ENCODE data around the gene LIN54. TPM values are rescaled to one million over a fixed set of nuclear protein-coding genes. Genes with fewer than 3 reads are reported as not detected.

The LIN54 gene
- total RNA-seq, 1 donor from 2014 or later, result 14.7 TPM

DNA sequence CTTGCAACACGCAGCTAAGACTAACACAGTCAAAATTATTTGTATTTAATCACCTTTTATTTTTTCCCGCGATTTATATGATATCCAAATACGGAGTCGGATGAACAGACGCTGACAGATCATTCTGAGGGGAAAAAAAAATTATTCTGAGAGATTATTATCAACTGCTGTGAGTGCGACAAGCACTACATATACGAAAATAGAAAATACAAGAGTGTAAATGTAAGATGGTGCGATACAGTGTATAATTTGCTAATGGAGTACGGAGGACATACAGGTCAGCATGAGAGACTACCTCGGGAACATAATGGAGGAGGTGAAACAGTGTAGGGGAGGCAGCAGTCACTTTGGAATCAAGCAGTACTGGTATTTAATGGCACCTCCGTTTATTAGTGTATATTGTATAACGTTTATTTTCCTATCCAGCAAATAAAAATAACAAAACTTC lies 2.8 kb upstream of the LIN54 start:
- intact Hi-C loops (cut with DNase I), result no loop called here
- no peaks in the 10 kb centered on the region for H3K9me3 ChIP-seq

DNA sequence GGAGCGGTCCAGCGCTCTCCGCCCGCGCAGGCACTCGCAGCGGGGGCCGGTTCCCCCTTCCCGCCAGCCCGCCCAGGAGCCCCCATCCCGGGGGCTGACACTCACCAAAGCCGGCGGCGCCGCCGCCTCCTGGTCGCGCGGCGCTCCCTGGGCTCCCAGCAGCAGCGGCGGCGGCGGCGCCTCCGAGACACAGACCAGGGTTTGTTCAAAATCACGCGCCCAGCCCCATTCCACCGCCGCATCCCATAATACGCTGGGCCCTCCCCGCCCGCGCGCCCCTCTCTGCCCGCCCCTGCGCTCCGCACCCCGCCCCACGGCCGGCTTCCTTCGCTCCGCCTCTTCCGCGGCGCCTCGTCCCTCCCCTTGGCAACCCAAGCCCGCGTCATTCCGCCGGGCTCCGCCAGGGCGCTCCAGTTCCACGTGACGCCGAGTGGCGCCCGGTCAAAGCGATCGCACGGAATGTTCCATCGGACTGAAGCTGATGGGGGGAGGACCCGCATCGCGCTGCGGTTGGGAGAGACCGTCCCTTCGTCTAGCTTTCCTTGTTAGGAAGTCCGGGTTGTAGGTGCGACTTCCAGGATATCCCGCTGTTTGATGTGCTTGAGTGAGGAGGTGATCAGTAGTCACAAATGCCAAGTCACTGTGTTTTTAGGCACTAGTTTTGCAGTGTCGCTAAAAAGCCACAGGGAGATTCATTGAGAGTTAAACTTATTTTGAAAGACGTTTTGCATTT lies 2.2 kb upstream of the LIN54 start:
- DNase-seq (peak; percentile 97), ATAC-seq (peak; percentile 98 to 99)
- Histone ChIP-seq H3K27ac (peak overlapping the region; percentile 77), H3K9me3 (no peaks in the 10 kb centered on the region), H3K4me1 (peaks cover 28% of the 10 kb centered on the region), H3K36me3 (no peaks in the 10 kb centered on the region), H3K27me3 (ENCODE audit: low read depth) (no peaks in the 10 kb centered on the region), H3K4me3 (peak overlapping the region; percentile 90)
- intact Hi-C loops (cut with DNase I), result no loop called here
- TF ChIP-seq CTCF (IDR thresholded peaks at IDR 0.05), result peak; percentile 70

More for the DNA sequence above, 2.8 kb upstream of the LIN54 start:
- Histone ChIP-seq H3K36me3 (no peaks in the 10 kb centered on the region), H3K4me1 (peaks cover 28% of the 10 kb centered on the region), H3K27me3 (ENCODE audit: low read depth) (no peaks in the 10 kb centered on the region), H3K4me3 (peak overlapping the region; percentile 90), H3K27ac (peak overlapping the region; percentile 77)
- no peak for TF ChIP-seq CTCF (IDR thresholded peaks at IDR 0.05)
- ATAC-seq, result no peak
- no peak for DNase-seq

- H3K27ac ChIP-seq, result peak overlapping the region; percentile 77
- DNase-seq, result peak; percentile 66
- H3K9me3 ChIP-seq, result no peaks in the 10 kb centered on the region
- peak; percentile 11 to 16 for ATAC-seq
- H3K4me1 ChIP-seq, result peaks cover 28% of the 10 kb centered on the region
- H3K4me3 ChIP-seq, result peak overlapping the region; percentile 90
- intact Hi-C loops (cut with DNase I), result no loop called here
- H3K36me3 ChIP-seq, result no peaks in the 10 kb centered on the region
- no peak for TF ChIP-seq CTCF (IDR thresholded peaks at IDR 0.05)
- H3K27me3 ChIP-seq (ENCODE audit: low read depth), result no peaks in the 10 kb centered on the region
Measured at GRCh38 chr4:83012200-83012686, 1.6 kb upstream of the LIN54 start.

GRCh38 chr4:83011689-83012199 lies 1.1 kb upstream of the LIN54 start:
- H3K36me3 ChIP-seq, result no peaks in the 10 kb centered on the region
- intact Hi-C loops (cut with DNase I), result no loop called here
- DNase-seq, result no peak
- TF ChIP-seq CTCF (IDR thresholded peaks at IDR 0.05), result no peak
- no peak for ATAC-seq
- H3K9me3 ChIP-seq, result no peaks in the 10 kb centered on the region
- no peaks in the 10 kb centered on the region for H3K27me3 ChIP-seq (ENCODE audit: low read depth)
- peak overlapping the region; percentile 77 for H3K27ac ChIP-seq
- peak overlapping the region; percentile 90 for H3K4me3 ChIP-seq
- peaks cover 28% of the 10 kb centered on the region for H3K4me1 ChIP-seq

GRCh38 chr4:83010111-83010521 lies 507 bp downstream of the LIN54 start:
- Histone ChIP-seq H3K36me3 (no peaks in the 10 kb centered on the region), H3K4me3 (peak overlapping the region; percentile 72), H3K27ac (peak overlapping the region; percentile 91), H3K4me1 (peaks cover 28% of the 10 kb centered on the region), H3K27me3 (ENCODE audit: low read depth) (no peaks in the 10 kb centered on the region), H3K9me3 (no peaks in the 10 kb centered on the region)
- intact Hi-C loops (cut with DNase I), result no loop called here
- DNase-seq (no peak), ATAC-seq (no peak)
- no peak for TF ChIP-seq CTCF (IDR thresholded peaks at IDR 0.05)

Data from lower lobe of right lung (tissue), 2 donors.